ENCODE measurements around the gene FZD7.

The FZD7 gene

DNA sequence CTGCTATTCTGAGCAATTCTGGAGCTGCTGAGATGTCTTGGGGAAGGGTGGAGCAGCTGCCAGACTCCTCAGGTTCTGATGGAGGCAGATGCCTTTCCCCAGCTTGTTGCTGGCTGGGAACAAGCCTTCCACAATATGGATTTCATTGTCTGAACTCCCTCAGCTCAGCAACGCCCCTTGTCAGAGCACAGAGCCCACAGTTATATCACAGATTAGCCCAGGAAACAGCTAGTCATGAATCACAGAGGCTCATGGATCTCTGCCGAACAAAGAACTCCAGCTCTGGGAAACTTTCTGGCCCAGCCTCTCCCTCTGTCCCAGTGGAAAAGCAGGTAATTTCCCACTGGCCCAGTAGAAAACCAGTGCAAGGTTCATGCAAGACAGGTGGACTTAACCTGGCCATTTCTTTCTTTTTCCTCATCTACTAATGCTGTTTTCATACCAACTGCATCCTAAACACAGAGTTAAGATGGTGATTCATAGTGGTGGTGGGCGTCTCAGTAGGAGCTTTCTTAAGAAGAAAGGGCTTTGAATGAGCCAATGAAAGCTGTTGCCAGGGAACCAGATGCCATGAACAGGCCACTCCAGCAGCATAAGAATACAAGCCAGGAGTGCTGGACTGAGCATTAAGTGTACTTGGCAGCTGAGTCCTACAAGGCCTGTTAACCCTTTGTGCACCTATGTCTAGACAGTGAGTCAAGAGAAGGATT lies 30.7 kb downstream of the FZD7 start:
- Histone ChIP-seq H3K9me2 (replicated peaks; ENCODE audit: low read depth, low read length) (no peaks in the 10 kb centered on the region), H3K4me1 (ENCODE audit: insufficient read depth, low read length, poor library complexity, severe bottlenecking) (no peaks in the 10 kb centered on the region), H3K9me3 (ENCODE audit: insufficient read depth, low read depth, low read length) (no peaks in the 10 kb centered on the region), H3K79me2 (ENCODE audit: insufficient read depth, low read length) (no peaks in the 10 kb centered on the region), H3K27me3 (ENCODE audit: insufficient read depth, low read length, poor library complexity, severe bottlenecking) (no peaks in the 10 kb centered on the region), H3K36me3 (ENCODE audit: insufficient read depth, low read length) (no peaks in the 10 kb centered on the region), H3K9ac (ENCODE audit: low read depth, low read length, poor library complexity, severe bottlenecking) (no peak overlapping the region), H2AFZ (ENCODE audit: low read length) (no peak overlapping the region), H3K4me2 (ENCODE audit: low read depth, low read length, poor library complexity, severe bottlenecking) (no peak overlapping the region), H3K4me3 (ENCODE audit: low read length, poor library complexity, severe bottlenecking) (no peak overlapping the region), H3F3A (ENCODE audit: low read depth) (no peaks in the 10 kb centered on the region), H4K20me1 (ENCODE audit: insufficient read depth, low read length, poor library complexity, severe bottlenecking) (no peaks in the 10 kb centered on the region)
- no peak for TF ChIP-seq EZH2phosphoT487 (IDR thresholded peaks at IDR 0.05; ENCODE audit: borderline replicate concordance)
- TF ChIP-seq, protein P1, sequence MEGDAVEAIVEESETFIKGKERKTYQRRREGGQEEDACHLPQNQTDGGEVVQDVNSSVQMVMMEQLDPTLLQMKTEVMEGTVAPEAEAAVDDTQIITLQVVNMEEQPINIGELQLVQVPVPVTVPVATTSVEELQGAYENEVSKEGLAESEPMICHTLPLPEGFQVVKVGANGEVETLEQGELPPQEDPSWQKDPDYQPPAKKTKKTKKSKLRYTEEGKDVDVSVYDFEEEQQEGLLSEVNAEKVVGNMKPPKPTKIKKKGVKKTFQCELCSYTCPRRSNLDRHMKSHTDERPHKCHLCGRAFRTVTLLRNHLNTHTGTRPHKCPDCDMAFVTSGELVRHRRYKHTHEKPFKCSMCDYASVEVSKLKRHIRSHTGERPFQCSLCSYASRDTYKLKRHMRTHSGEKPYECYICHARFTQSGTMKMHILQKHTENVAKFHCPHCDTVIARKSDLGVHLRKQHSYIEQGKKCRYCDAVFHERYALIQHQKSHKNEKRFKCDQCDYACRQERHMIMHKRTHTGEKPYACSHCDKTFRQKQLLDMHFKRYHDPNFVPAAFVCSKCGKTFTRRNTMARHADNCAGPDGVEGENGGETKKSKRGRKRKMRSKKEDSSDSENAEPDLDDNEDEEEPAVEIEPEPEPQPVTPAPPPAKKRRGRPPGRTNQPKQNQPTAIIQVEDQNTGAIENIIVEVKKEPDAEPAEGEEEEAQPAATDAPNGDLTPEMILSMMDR (conservative IDR thresholded peaks at IDR 0.05; ENCODE audit: low read length): no peak

DNA sequence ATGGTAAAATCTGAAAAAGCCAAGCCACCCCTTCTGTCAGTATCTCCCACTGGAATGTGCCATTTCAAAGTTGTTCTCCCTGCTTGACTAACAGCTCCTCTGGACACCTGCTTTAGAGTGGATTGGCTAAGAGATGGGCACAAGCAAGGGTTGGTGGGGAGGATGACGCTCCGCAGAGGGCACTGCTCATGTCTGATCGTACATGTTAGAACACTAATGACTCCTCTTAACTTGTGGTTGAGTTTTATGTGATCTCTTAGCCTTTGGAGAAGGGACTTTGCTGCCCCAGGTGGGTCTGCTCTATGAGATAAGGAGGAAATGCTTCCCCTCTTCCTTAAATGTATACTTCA lies 31.2 kb downstream of the FZD7 start:
- Histone ChIP-seq H3K27me3 (ENCODE audit: insufficient read depth, low read length, poor library complexity, severe bottlenecking) (no peaks in the 10 kb centered on the region), H3K4me2 (ENCODE audit: low read depth, low read length, poor library complexity, severe bottlenecking) (no peak overlapping the region), H3K9me2 (replicated peaks; ENCODE audit: low read depth, low read length) (no peaks in the 10 kb centered on the region), H2AFZ (ENCODE audit: low read length) (no peak overlapping the region), H3K36me3 (ENCODE audit: insufficient read depth, low read length) (no peaks in the 10 kb centered on the region), H3K4me1 (ENCODE audit: insufficient read depth, low read length, poor library complexity, severe bottlenecking) (no peaks in the 10 kb centered on the region), H4K20me1 (ENCODE audit: insufficient read depth, low read length, poor library complexity, severe bottlenecking) (no peaks in the 10 kb centered on the region), H3K79me2 (ENCODE audit: insufficient read depth, low read length) (no peaks in the 10 kb centered on the region), H3K4me3 (ENCODE audit: low read length, poor library complexity, severe bottlenecking) (no peak overlapping the region), H3K9ac (ENCODE audit: low read depth, low read length, poor library complexity, severe bottlenecking) (no peak overlapping the region), H3F3A (ENCODE audit: low read depth) (no peaks in the 10 kb centered on the region), H3K9me3 (ENCODE audit: insufficient read depth, low read depth, low read length) (no peaks in the 10 kb centered on the region)
- TF ChIP-seq, protein P1 (conservative IDR thresholded peaks at IDR 0.05; ENCODE audit: low read length): no peak
- no peak for TF ChIP-seq EZH2phosphoT487 (IDR thresholded peaks at IDR 0.05; ENCODE audit: borderline replicate concordance)

DNA sequence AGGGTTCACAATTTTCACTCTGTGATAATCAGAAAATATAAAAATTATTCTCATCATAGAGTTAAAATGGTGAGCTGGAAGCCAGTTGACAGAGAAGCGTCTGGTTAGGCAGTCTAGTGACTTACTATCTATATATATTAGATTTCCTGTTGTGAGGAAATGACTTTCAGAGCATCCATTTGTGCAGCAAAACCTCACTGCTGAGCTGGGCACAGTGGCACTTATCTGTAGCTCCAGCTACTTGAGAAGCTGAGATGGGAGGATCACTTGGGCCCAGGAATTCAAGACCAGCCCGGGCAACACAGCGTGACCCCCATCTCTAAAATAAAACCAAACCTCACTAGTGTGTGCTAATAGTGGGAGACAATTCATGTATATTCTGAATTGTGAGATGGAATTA lies 32.2 kb downstream of the FZD7 start:
- no peaks in the 10 kb centered on the region for H4K20me1 ChIP-seq (ENCODE audit: insufficient read depth, low read length, poor library complexity, severe bottlenecking)
- TF ChIP-seq EZH2phosphoT487 (IDR thresholded peaks at IDR 0.05; ENCODE audit: borderline replicate concordance): no peak
- TF ChIP-seq, protein P1 (conservative IDR thresholded peaks at IDR 0.05; ENCODE audit: low read length): no peak
- H3K4me1 ChIP-seq (ENCODE audit: insufficient read depth, low read length, poor library complexity, severe bottlenecking): no peaks in the 10 kb centered on the region
- no peak overlapping the region for H2AFZ ChIP-seq (ENCODE audit: low read length)
- H3K27me3 ChIP-seq (ENCODE audit: insufficient read depth, low read length, poor library complexity, severe bottlenecking): no peaks in the 10 kb centered on the region
- H3K9ac ChIP-seq (ENCODE audit: low read depth, low read length, poor library complexity, severe bottlenecking): no peak overlapping the region
- H3K36me3 ChIP-seq (ENCODE audit: insufficient read depth, low read length): no peaks in the 10 kb centered on the region
- H3K9me3 ChIP-seq (ENCODE audit: insufficient read depth, low read depth, low read length): no peaks in the 10 kb centered on the region
- H3K79me2 ChIP-seq (ENCODE audit: insufficient read depth, low read length): no peaks in the 10 kb centered on the region
- no peaks in the 10 kb centered on the region for H3K9me2 ChIP-seq (replicated peaks; ENCODE audit: low read depth, low read length)
- no peaks in the 10 kb centered on the region for H3F3A ChIP-seq (ENCODE audit: low read depth)
- no peak overlapping the region for H3K4me3 ChIP-seq (ENCODE audit: low read length, poor library complexity, severe bottlenecking)
- H3K4me2 ChIP-seq (ENCODE audit: low read depth, low read length, poor library complexity, severe bottlenecking): no peak overlapping the region
